ENCODE results near the gene SERPINB7.
A peak's percentile ranks its signal among the peaks of the same experiment; 100 is the strongest.

The SERPINB7 gene

GRCh38 chr18:63844254-63844653, 69.0 kb downstream of the SERPINB7 start:
- DNase-seq (ENCODE audit: low read depth, low spot score): peak; percentile 5

GRCh38 chr18:63848159-63848558, 72.9 kb downstream of the SERPINB7 start:
- no peak for DNase-seq (ENCODE audit: low read depth, low spot score)

GRCh38 chr18:63850020-63850419, 74.8 kb downstream of the SERPINB7 start:
- peak; percentile 43 for DNase-seq (ENCODE audit: low read depth, low spot score)

- no peak for DNase-seq (ENCODE audit: low read depth, low spot score)
Measured at GRCh38 chr18:63850636-63851035, 75.4 kb downstream of the SERPINB7 start.

Data from ELF-1 (cell line).